ENCODE data around the gene RAP1A. TPM values are rescaled to one million over a fixed set of nuclear protein-coding genes. Genes with fewer than 3 reads are reported as not detected.
"Not testable (repeated sequence)": the region's sequence is repeated elsewhere in the genome, so short reads cannot be mapped to it uniquely, and the experiment has no call there.

RAP1A gene
- total RNA-seq, 1 experiment from 2014 or later, result 25.4 TPM

DNA sequence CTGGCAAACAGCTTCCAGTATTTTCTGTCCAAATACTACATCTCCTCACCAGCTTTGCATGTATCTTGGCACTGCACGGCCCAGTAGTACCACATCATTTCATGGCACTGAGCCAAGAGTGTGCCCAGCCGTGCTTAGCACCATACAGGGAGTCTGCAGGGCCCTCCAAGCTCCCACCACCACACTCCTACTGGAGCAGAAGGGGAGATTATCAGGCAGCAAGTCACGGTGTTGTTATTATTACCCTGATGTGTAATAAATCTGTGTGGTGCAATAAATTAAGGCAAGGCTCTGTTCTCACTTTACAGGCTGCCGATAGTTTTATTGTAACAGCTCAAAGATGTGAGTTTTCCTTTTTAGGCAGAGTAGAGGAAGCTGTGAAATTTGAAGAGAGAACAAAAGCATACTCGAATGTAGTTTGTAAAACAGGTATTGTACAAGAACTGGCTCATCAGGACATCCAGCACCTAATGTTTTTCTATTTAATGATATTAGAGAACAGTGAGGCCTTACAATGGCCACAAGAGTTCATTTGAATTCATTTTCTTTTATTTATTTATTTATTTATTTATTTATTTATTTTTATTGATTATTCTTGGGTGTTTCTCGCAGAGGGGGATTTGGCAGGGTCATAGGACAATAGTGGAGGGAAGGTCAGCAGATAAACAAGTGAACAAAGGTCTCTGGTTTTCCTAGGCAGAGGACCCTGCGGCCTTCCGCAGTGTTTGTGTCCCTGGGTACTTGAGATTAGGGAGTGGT is 13.0 kb upstream of the RAP1A start:
- ATAC-seq; H3K27me3 Mint-ChIP-seq (ENCODE audit: low read depth); DNase-seq (ENCODE audit: low spot score); CTCF ChIA-PET; H3K27ac Mint-ChIP-seq; POLR2A ChIA-PET; H3K4me3 Mint-ChIP-seq; H3K4me1 Mint-ChIP-seq: not testable (repeated sequence)
- H3K36me3 Mint-ChIP-seq, result peaks cover 13% of the 10 kb centered on the region
- 0 out of 2 replicates have a peak, but pooled peaks have one; percentile 30 for TF ChIP-seq HMGA2 (CRISPR knock-in tag; IDR thresholded peaks at IDR 0.05)
- H3K9me3 Mint-ChIP-seq, result peaks cover 20% of the 10 kb centered on the region

GRCh38 chr1:111608528-111608927 is 11.1 kb upstream of the RAP1A start:
- CTCF ChIA-PET; H3K4me1 Mint-ChIP-seq; H3K4me3 Mint-ChIP-seq; H3K27ac Mint-ChIP-seq; ATAC-seq; DNase-seq (ENCODE audit: low spot score); POLR2A ChIA-PET; H3K27me3 Mint-ChIP-seq (ENCODE audit: low read depth): not testable (repeated sequence)
- Mint-ChIP-seq H3K9me3 (peaks cover 20% of the 10 kb centered on the region), H3K36me3 (peaks cover 13% of the 10 kb centered on the region)

- ChIA-PET CTCF (interaction anchor here (0.9 to 1.7 kb wide), 2 partner anchors 104 to 130 kb away, joined by 3 to 5 read pairs; no protein-coding TSS in a partner anchor), POLR2A (no interaction called here)
- no peaks in the 10 kb centered on the region for H3K4me1 Mint-ChIP-seq
- no peak for TF ChIP-seq RELA (CRISPR knock-in tag; IDR thresholded peaks at IDR 0.05; ENCODE audit: borderline replicate concordance)
- DNase-seq (ENCODE audit: low spot score) (no peak), ATAC-seq (no peak)
- peaks cover 13% of the 10 kb centered on the region for H3K36me3 Mint-ChIP-seq
- peaks cover 14% of the 10 kb centered on the region for H3K9me3 Mint-ChIP-seq
- no peak overlapping the region for H3K4me3 Mint-ChIP-seq
- H3K27ac Mint-ChIP-seq, result no peak overlapping the region
- peaks cover 4% of the 10 kb centered on the region for H3K27me3 Mint-ChIP-seq (ENCODE audit: low read depth)
Measured at GRCh38 chr1:111611986-111612385, 7.6 kb upstream of the RAP1A start.

DNA sequence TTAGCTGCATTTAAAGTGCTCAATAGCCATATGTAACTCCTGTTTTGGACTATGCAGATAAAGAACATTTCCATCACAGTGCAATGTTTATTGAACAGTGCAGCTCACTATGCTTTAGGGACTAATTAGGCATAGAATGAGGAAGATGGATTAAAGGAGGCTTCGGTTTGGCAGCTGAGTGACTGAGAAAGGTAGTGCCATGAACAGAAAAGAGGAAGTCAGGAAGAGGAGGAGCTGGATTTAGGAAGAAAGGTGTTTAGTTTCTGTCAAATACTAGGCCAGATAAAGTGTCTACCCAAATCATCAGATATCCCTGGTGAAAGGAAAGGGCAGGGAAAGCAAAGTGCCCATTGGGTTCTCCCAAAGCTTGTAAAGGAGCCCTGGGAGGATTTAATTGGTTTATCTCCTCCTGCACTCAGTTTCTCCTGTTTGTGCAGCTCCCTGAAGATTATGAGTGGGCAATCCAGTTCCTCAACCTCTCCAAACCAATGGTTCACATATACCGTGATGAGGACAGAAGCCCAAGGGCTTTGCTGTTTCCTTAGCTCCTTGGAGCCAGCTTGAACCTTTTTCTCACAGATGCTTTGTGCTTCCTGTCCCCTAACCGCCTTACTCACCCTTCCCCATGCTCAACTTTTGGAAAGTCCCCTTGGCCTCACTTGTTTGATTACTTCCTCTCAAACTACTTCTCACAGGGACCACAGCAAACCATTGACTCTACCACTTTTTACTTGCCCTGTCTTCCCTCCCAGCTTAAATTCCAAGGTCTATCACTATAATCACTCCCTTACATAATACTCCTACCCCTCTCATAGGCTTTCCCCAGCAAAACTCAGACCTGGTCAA is 3.5 kb upstream of the RAP1A start:
- Mint-ChIP-seq H3K36me3 (no peaks in the 10 kb centered on the region), H3K4me3 (no peak overlapping the region), H3K27ac (no peak overlapping the region), H3K9me3 (no peaks in the 10 kb centered on the region), H3K4me1 (peaks cover 11% of the 10 kb centered on the region), H3K27me3 (ENCODE audit: low read depth) (no peaks in the 10 kb centered on the region; the same call in 1 of the 2 replicates)
- CTCF ChIA-PET, result no interaction called here
- ATAC-seq, result no peak
- POLR2A ChIA-PET, result no interaction called here
- TF ChIP-seq, protein P1, sequence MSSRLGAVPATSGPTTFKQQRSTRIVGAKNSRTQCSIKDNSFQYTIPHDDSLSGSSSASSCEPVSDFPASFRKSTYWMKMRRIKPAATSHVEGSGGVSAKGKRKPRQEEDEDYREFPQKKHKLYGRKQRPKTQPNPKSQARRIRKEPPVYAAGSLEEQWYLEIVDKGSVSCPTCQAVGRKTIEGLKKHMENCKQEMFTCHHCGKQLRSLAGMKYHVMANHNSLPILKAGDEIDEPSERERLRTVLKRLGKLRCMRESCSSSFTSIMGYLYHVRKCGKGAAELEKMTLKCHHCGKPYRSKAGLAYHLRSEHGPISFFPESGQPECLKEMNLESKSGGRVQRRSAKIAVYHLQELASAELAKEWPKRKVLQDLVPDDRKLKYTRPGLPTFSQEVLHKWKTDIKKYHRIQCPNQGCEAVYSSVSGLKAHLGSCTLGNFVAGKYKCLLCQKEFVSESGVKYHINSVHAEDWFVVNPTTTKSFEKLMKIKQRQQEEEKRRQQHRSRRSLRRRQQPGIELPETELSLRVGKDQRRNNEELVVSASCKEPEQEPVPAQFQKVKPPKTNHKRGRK (CRISPR knock-in tag; IDR thresholded peaks at IDR 0.05; ENCODE audit: borderline replicate concordance), result no peak
- TF ChIP-seq EMX1 (CRISPR knock-in tag; IDR thresholded peaks at IDR 0.05) (no peak), SMAD4 (CRISPR knock-in tag; IDR thresholded peaks at IDR 0.05) (no peak), NFYB (CRISPR knock-in tag; conservative IDR thresholded peaks at IDR 0.05; ENCODE audit: low read depth) (no peak), ELF4 (CRISPR knock-in tag; IDR thresholded peaks at IDR 0.05; ENCODE audit: low read depth) (no peak)
- TF ChIP-seq, protein P2, sequence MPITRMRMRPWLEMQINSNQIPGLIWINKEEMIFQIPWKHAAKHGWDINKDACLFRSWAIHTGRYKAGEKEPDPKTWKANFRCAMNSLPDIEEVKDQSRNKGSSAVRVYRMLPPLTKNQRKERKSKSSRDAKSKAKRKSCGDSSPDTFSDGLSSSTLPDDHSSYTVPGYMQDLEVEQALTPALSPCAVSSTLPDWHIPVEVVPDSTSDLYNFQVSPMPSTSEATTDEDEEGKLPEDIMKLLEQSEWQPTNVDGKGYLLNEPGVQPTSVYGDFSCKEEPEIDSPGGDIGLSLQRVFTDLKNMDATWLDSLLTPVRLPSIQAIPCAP (CRISPR knock-in tag; IDR thresholded peaks at IDR 0.05), result no peak
- no peak for DNase-seq (ENCODE audit: low spot score)

- no peak for ATAC-seq
- H3K4me3 Mint-ChIP-seq, result no peak overlapping the region
- CTCF ChIA-PET, result interaction anchor here (0.9 to 3.9 kb wide), 2 partner anchors 102 to 110 kb away, joined by 3 to 42 read pairs; no protein-coding TSS in a partner anchor
- no peak for TF ChIP-seq HMGA2 (CRISPR knock-in tag; IDR thresholded peaks at IDR 0.05)
- TF ChIP-seq FOXP1 (CRISPR knock-in tag; IDR thresholded peaks at IDR 0.05; ENCODE audit: borderline replicate concordance), result no peak
- no peak for TF ChIP-seq JUN (CRISPR knock-in tag; IDR thresholded peaks at IDR 0.05)
- TF ChIP-seq ZNF425 (CRISPR knock-in tag; conservative IDR thresholded peaks at IDR 0.05), result no peak
- no peak for TF ChIP-seq FOXK1 (CRISPR knock-in tag; IDR thresholded peaks at IDR 0.05)
- no peak for TF ChIP-seq ZNF416 (CRISPR knock-in tag; IDR thresholded peaks at IDR 0.05)
- TF ChIP-seq ATF1 (CRISPR knock-in tag; IDR thresholded peaks at IDR 0.05), result no peak
- TF ChIP-seq ESRRA (CRISPR knock-in tag; IDR thresholded peaks at IDR 0.05; ENCODE audit: borderline replicate concordance), result no peak
- TF ChIP-seq ZBTB43 (CRISPR knock-in tag; IDR thresholded peaks at IDR 0.05), result no peak
- no peak for TF ChIP-seq TP53 (CRISPR knock-in tag; IDR thresholded peaks at IDR 0.05)
- no peak for TF ChIP-seq IRF2 (CRISPR knock-in tag; IDR thresholded peaks at IDR 0.05; ENCODE audit: borderline replicate concordance, low read depth)
- no peak for TF ChIP-seq ZNF423 (CRISPR knock-in tag; IDR thresholded peaks at IDR 0.05)
Measured at GRCh38 chr1:111618081-111618480, 1.5 kb upstream of the RAP1A start.

More at GRCh38 chr1:111618081-111618480, 1.5 kb upstream of the RAP1A start:
- no peak for DNase-seq (ENCODE audit: low spot score)
- H3K27ac Mint-ChIP-seq, result no peak overlapping the region
- H3K4me1 Mint-ChIP-seq, result peaks cover 25% of the 10 kb centered on the region
- H3K27me3 Mint-ChIP-seq (ENCODE audit: low read depth), result no peaks in the 10 kb centered on the region; the same call in 1 of the 2 replicates
- H3K36me3 Mint-ChIP-seq, result no peaks in the 10 kb centered on the region
- H3K9me3 Mint-ChIP-seq, result no peaks in the 10 kb centered on the region
- POLR2A ChIA-PET, result interaction anchor here (0.7 kb wide), 1 partner anchor 622 kb away, joined by 3 read pairs; no protein-coding TSS in a partner anchor
